ENCODE data around the gene RPL10. TPM values are rescaled to one million over a fixed set of nuclear protein-coding genes. Genes with fewer than 3 reads are reported as not detected.

Gene RPL10
- polyA plus RNA-seq, 1 donor (not counting 4 experiments of a cell fraction or from before 2014, with no cell fraction given), result 2,926 TPM

DNA sequence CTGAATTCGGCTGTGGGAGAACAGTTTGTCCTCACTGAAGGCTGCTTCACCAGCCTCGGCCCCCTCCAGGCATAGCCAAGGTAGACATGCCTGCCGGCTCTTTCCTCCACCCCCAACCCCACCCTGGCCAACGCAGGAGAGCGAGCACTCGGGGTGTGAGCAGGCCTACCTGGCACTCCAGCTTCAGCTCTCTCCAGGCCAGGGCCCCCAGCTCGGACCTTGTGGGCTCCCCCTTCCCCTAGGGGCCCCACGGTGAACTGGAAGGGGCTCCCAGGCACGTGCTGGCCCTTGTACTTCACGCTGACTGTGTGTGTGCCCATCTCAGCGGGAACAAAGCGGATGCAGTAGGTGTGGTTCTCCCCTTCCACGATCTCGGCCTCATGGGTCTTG is 46.2 kb upstream of the RPL10 start:
- Histone ChIP-seq H3K79me2 (ENCODE audit: control insufficient read depth, insufficient read depth, low read length) (peaks cover 2% of the 10 kb centered on the region), H3K4me1 (ENCODE audit: control insufficient read depth, extremely low read depth, insufficient read depth, low read length) (no peaks in the 10 kb centered on the region), H2AFZ (ENCODE audit: control insufficient read depth, low read length) (no peak overlapping the region), H3K27me3 (ENCODE audit: control insufficient read depth, extremely low read depth, insufficient read depth, low read length) (no peaks in the 10 kb centered on the region), H3K9ac (ENCODE audit: control insufficient read depth, extremely low read depth, insufficient read depth, low read length) (no peak overlapping the region), H3K27ac (ENCODE audit: control insufficient read depth, insufficient read depth, low read length) (no peak overlapping the region), H3K36me3 (ENCODE audit: control insufficient read depth in 2 of 2, extremely low read depth in 1 of 2, insufficient read depth in 2 of 2, low read length in 2 of 2) (peaks cover 23 to 32% of the 10 kb centered on the region in 2 experiments), H3K9me1 (ENCODE audit: control insufficient read depth, extremely low read depth, insufficient read depth, low read length) (no peaks in the 10 kb centered on the region), H3K9me3 (ENCODE audit: control insufficient read depth, low read depth, low read length) (peaks cover 3% of the 10 kb centered on the region), H3K4me3 (ENCODE audit: control insufficient read depth in 2 of 3, extremely low read depth in 1 of 3, insufficient read depth in 2 of 3, low read depth in 1 of 3, low read length in 3 of 3) (no peak overlapping the region), H4K20me1 (ENCODE audit: control insufficient read depth, extremely low read depth, insufficient read depth, low read length) (peaks cover 35% of the 10 kb centered on the region), H3K4me2 (ENCODE audit: control insufficient read depth, extremely low read depth, insufficient read depth, low read depth, low read length) (no peak overlapping the region)
- no peak for FAIRE-seq
- DNase-seq (ENCODE audit: low read depth, low spot score), result no peak
- dilution Hi-C loops (cut with MboI; ENCODE audit: extremely low pct_ligation_motif_present, low sequenced_read_pairs), result no loop called here
- TF ChIP-seq, protein P1, sequence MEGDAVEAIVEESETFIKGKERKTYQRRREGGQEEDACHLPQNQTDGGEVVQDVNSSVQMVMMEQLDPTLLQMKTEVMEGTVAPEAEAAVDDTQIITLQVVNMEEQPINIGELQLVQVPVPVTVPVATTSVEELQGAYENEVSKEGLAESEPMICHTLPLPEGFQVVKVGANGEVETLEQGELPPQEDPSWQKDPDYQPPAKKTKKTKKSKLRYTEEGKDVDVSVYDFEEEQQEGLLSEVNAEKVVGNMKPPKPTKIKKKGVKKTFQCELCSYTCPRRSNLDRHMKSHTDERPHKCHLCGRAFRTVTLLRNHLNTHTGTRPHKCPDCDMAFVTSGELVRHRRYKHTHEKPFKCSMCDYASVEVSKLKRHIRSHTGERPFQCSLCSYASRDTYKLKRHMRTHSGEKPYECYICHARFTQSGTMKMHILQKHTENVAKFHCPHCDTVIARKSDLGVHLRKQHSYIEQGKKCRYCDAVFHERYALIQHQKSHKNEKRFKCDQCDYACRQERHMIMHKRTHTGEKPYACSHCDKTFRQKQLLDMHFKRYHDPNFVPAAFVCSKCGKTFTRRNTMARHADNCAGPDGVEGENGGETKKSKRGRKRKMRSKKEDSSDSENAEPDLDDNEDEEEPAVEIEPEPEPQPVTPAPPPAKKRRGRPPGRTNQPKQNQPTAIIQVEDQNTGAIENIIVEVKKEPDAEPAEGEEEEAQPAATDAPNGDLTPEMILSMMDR (optimal IDR thresholded peaks at IDR 0.05 in 1 of 3, IDR thresholded peaks at IDR 0.05 in 1 of 3, conservative IDR thresholded peaks at IDR 0.05 in 1 of 3; ENCODE audit: extremely low read depth in 1 of 3, insufficient read depth in 2 of 3, low read length in 3 of 3), result no peak
- no peak for TF ChIP-seq EZH2 (IDR thresholded peaks at IDR 0.05; ENCODE audit: low read length)

- Histone ChIP-seq H3K9ac (ENCODE audit: control insufficient read depth, extremely low read depth, insufficient read depth, low read length) (no peak overlapping the region), H3K9me3 (ENCODE audit: control insufficient read depth, low read depth, low read length) (peaks cover 3% of the 10 kb centered on the region), H3K4me2 (ENCODE audit: control insufficient read depth, extremely low read depth, insufficient read depth, low read depth, low read length) (no peak overlapping the region), H3K79me2 (ENCODE audit: control insufficient read depth, insufficient read depth, low read length) (peaks cover 6% of the 10 kb centered on the region), H3K4me1 (ENCODE audit: control insufficient read depth, extremely low read depth, insufficient read depth, low read length) (no peaks in the 10 kb centered on the region), H3K9me1 (ENCODE audit: control insufficient read depth, extremely low read depth, insufficient read depth, low read length) (no peaks in the 10 kb centered on the region), H2AFZ (ENCODE audit: control insufficient read depth, low read length) (no peak overlapping the region), H3K36me3 (ENCODE audit: control insufficient read depth in 2 of 2, extremely low read depth in 1 of 2, insufficient read depth in 2 of 2, low read length in 2 of 2) (peaks cover 23 to 32% of the 10 kb centered on the region in 2 experiments), H4K20me1 (ENCODE audit: control insufficient read depth, extremely low read depth, insufficient read depth, low read length) (peaks cover 37% of the 10 kb centered on the region), H3K4me3 (ENCODE audit: control insufficient read depth in 2 of 3, extremely low read depth in 1 of 3, insufficient read depth in 2 of 3, low read depth in 1 of 3, low read length in 3 of 3) (no peak overlapping the region), H3K27ac (ENCODE audit: control insufficient read depth, insufficient read depth, low read length) (no peak overlapping the region), H3K27me3 (ENCODE audit: control insufficient read depth, extremely low read depth, insufficient read depth, low read length) (no peaks in the 10 kb centered on the region)
- TF ChIP-seq, protein P1 (optimal IDR thresholded peaks at IDR 0.05 in 1 of 3, IDR thresholded peaks at IDR 0.05 in 1 of 3, conservative IDR thresholded peaks at IDR 0.05 in 1 of 3; ENCODE audit: extremely low read depth in 1 of 3, insufficient read depth in 2 of 3, low read length in 3 of 3), result no peak
- TF ChIP-seq EZH2 (IDR thresholded peaks at IDR 0.05; ENCODE audit: low read length), result no peak
- DNase-seq (ENCODE audit: low read depth, low spot score) (no peak), FAIRE-seq (no peak)
- dilution Hi-C loops (cut with MboI; ENCODE audit: extremely low pct_ligation_motif_present, low sequenced_read_pairs), result no loop called here
Observed at GRCh38 chrX:154352466-154352865, 45.7 kb upstream of the RPL10 start.

Measured in keratinocyte (primary cell).